Kidney epithelial cell (primary cell): ENCODE measurements around the gene CTSK. TPM values are rescaled to one million over a fixed set of nuclear protein-coding genes. Genes with fewer than 3 reads are reported as not detected.

ENCODE experiments used
- DNase-seq: peaks from one replicate; pipeline ENCODE4 v3.0.0-alpha.2; 2010; ENCODE audit warnings: low read depth
- H3K27me3 ChIP-seq: 2 replicates; pipeline ENCODE4 v1.6.0; 2011; ENCODE audit warnings: low read length; ENCODE audit not compliant: control insufficient read depth, insufficient read depth
- H3K36me3 ChIP-seq: 2 replicates; pipeline ENCODE4 v1.5.1; 2011; ENCODE audit warnings: low read length; ENCODE audit not compliant: control insufficient read depth, insufficient read depth
- H3K4me3 ChIP-seq: 2 replicates; pipeline ENCODE4 v1.5.1; 2011; ENCODE audit warnings: low read depth, mild to moderate bottlenecking, control low read depth, low read length
- total RNA-seq: library from RNA; depleted of rRNA; stranded (reverse); fragments of >200 nt; gene quantifications from 2 replicates; pipeline ENCODE4 v1.2.3, GENCODE V29; 2015
- TF ChIP-seq, protein P1 (sequence below): IDR thresholded peaks from 2 replicates; pipeline ENCODE4 v1.5.1; 2011; ENCODE audit warnings: mild to moderate bottlenecking, moderate library complexity, low read length, control low read depth, inconsistent platforms; ENCODE audit not compliant: insufficient read depth, poor library complexity, severe bottlenecking

CTSK gene
- total RNA-seq, 1 donor from 2014 or later: 4.0 TPM

- H3K36me3 ChIP-seq: no peaks in the 10 kb centered on the region
- H3K4me3 ChIP-seq: no peak overlapping the region
- H3K27me3 ChIP-seq: no peaks in the 10 kb centered on the region
- TF ChIP-seq, protein P1, sequence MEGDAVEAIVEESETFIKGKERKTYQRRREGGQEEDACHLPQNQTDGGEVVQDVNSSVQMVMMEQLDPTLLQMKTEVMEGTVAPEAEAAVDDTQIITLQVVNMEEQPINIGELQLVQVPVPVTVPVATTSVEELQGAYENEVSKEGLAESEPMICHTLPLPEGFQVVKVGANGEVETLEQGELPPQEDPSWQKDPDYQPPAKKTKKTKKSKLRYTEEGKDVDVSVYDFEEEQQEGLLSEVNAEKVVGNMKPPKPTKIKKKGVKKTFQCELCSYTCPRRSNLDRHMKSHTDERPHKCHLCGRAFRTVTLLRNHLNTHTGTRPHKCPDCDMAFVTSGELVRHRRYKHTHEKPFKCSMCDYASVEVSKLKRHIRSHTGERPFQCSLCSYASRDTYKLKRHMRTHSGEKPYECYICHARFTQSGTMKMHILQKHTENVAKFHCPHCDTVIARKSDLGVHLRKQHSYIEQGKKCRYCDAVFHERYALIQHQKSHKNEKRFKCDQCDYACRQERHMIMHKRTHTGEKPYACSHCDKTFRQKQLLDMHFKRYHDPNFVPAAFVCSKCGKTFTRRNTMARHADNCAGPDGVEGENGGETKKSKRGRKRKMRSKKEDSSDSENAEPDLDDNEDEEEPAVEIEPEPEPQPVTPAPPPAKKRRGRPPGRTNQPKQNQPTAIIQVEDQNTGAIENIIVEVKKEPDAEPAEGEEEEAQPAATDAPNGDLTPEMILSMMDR: no peak
- no peak for DNase-seq
These were observed 12.9 kb upstream of the CTSK start for GRCh38 chr1:150820730-150821512.

GRCh38 chr1:150815871-150816270, 7.8 kb upstream of the CTSK start:
- H3K4me3 ChIP-seq: no peak overlapping the region
- H3K27me3 ChIP-seq: no peaks in the 10 kb centered on the region
- no peak for DNase-seq
- H3K36me3 ChIP-seq: no peaks in the 10 kb centered on the region
- TF ChIP-seq, protein P1: no peak

GRCh38 chr1:150813028-150813707, 5.1 kb upstream of the CTSK start:
- Histone ChIP-seq H3K4me3 (no peak overlapping the region), H3K27me3 (no peaks in the 10 kb centered on the region), H3K36me3 (no peaks in the 10 kb centered on the region)
- TF ChIP-seq, protein P1: peak; percentile 79
- DNase-seq: peak; percentile 25

DNA sequence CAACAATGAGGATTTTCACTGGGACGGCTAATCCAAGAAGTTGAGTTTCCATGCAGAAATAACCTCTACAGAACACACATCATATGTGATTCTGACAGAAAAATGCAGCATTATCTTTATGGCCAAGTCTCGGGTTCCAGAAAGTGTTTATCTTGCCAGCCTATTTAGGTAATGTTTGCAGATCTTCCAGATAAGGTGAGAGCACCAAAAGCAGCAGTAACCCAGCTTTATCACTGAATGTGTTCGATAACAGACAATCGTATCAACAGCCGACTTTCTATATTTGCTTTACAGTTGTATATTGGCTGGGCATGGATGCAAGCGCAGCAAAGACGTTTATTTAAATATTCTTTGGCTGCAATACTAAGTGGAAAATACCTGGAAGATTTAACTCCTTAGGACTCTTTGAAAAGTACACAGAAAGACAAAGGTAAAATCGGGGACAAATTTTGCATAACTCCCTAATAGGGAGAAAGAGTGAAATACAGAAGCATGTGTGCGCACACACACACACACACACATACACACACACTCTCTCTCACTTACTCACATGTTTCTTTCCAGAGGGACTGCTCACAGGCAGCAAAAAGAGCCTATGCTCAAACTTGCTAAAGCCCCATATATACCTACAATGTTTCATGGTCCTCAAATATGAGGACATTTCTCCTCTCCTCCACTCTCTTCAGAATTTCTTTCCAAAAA, 3.0 kb upstream of the CTSK start:
- Histone ChIP-seq H3K27me3 (no peaks in the 10 kb centered on the region), H3K4me3 (no peak overlapping the region), H3K36me3 (no peaks in the 10 kb centered on the region)
- TF ChIP-seq, protein P1: no peak
- DNase-seq: no peak

- Histone ChIP-seq H3K27me3 (no peaks in the 10 kb centered on the region), H3K36me3 (no peaks in the 10 kb centered on the region), H3K4me3 (no peak overlapping the region)
- peak; percentile 21 for DNase-seq
- TF ChIP-seq, protein P1: no peak
These were observed 1.6 kb upstream of the CTSK start for GRCh38 chr1:150809651-150810050.
